Adrenal gland (tissue), 5 donors: ENCODE results near the gene SYNGR4.
"Not testable (repeated sequence)": the region's sequence is repeated elsewhere in the genome, so short reads cannot be mapped to it uniquely, and the experiment has no call there.

Experiments used
- CTCF ChIP-seq, 6 experiments: fragments of 450-650 bp in 4 of 6; fragments of 200-600 bp in 2 of 6; sonication (generic) in 1 of 6; IDR thresholded peaks; 1 replicate in 5 of 6; 2 replicates in 1 of 6; pipeline versions ENCODE4 v1.5.1 to v1.8.0; 2016 to 2021; ENCODE audit warnings: antibody characterized with exemption in 6 of 6, mild to moderate bottlenecking in 2 of 6, moderate library complexity in 1 of 6
- POLR2A ChIP-seq, 2 donors: fragments of 450-650 bp; IDR thresholded peaks; one replicate each; pipeline ENCODE4 v1.6.1; 2017; ENCODE audit warnings: antibody characterized with exemption in 2 of 2, mild to moderate bottlenecking in 2 of 2, moderate library complexity in 1 of 2
- donor health status: DM: no; HTN: no; CAD: no.

DNA sequence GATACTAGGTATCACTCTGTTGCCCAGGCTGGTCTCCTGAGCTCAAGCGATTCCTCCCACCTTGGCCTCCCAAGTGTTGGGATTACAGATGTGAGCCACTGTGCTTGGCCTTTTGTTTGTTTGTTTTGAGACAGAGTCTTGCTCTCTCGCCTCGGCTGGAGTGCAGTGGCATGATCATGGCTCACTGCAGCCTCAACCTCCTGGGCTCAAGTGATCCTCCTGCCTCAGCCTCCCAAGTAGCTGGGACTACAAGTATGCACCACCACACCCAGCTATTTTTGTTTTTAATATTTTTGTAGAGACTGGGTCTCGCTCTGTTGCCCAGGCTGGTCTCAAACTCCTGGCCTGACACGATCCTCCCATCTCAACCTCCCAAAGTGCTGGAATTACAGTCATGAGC lies 7.6 kb downstream of the SYNGR4 start:
- not testable (repeated sequence) for TF ChIP-seq CTCF, POLR2A (IDR thresholded peaks at IDR 0.05)
